ENCODE data around the gene KIF20B. TPM values are rescaled to one million over a fixed set of nuclear protein-coding genes. Genes with fewer than 3 reads are reported as not detected.

The KIF20B gene
- total RNA-seq, 1 experiment from 2014 or later, result 50.2 TPM

GRCh38 chr10:89652806-89653370 is 48.5 kb upstream of the KIF20B start:
- intact Hi-C loops (cut with micrococcal nuclease), result no loop called here
- ChIA-PET CTCF (no interaction called here), POLR2A (interaction anchor here (1.5 kb wide), 1 partner anchor 9 kb away, joined by 5 read pairs; no protein-coding TSS in a partner anchor), RAD21 (ENCODE audit: low non-redundant PET in 1 of 2, low total read pairs in 2 of 2, uncharacterized antibody in 2 of 2, unreplicated experiment in 2 of 2) (no interaction called here)
- TF ChIP-seq ZNF274 (IDR thresholded peaks at IDR 0.05; ENCODE audit: low read depth, low read length) (no peak), CEBPB (IDR thresholded peaks at IDR 0.05; ENCODE audit: low read depth) (no peak), FOSL1 (IDR thresholded peaks at IDR 0.05; ENCODE audit: low read depth) (no peak), EZH2 (IDR thresholded peaks at IDR 0.05) (no peak), EZH2phosphoT487 (IDR thresholded peaks at IDR 0.05; ENCODE audit: borderline replicate concordance) (no peak), SP1 (IDR thresholded peaks at IDR 0.05; ENCODE audit: low read depth) (no peak), SIN3A (IDR thresholded peaks at IDR 0.05; ENCODE audit: low read depth) (no peak)
- TF ChIP-seq, protein P1, sequence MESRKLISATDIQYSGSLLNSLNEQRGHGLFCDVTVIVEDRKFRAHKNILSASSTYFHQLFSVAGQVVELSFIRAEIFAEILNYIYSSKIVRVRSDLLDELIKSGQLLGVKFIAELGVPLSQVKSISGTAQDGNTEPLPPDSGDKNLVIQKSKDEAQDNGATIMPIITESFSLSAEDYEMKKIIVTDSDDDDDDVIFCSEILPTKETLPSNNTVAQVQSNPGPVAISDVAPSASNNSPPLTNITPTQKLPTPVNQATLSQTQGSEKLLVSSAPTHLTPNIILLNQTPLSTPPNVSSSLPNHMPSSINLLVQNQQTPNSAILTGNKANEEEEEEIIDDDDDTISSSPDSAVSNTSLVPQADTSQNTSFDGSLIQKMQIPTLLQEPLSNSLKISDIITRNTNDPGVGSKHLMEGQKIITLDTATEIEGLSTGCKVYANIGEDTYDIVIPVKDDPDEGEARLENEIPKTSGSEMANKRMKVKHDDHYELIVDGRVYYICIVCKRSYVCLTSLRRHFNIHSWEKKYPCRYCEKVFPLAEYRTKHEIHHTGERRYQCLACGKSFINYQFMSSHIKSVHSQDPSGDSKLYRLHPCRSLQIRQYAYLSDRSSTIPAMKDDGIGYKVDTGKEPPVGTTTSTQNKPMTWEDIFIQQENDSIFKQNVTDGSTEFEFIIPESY (IDR thresholded peaks at IDR 0.05; ENCODE audit: extremely low read depth, insufficient replicate concordance, low read length), result no peak
- TF ChIP-seq, protein P2, sequence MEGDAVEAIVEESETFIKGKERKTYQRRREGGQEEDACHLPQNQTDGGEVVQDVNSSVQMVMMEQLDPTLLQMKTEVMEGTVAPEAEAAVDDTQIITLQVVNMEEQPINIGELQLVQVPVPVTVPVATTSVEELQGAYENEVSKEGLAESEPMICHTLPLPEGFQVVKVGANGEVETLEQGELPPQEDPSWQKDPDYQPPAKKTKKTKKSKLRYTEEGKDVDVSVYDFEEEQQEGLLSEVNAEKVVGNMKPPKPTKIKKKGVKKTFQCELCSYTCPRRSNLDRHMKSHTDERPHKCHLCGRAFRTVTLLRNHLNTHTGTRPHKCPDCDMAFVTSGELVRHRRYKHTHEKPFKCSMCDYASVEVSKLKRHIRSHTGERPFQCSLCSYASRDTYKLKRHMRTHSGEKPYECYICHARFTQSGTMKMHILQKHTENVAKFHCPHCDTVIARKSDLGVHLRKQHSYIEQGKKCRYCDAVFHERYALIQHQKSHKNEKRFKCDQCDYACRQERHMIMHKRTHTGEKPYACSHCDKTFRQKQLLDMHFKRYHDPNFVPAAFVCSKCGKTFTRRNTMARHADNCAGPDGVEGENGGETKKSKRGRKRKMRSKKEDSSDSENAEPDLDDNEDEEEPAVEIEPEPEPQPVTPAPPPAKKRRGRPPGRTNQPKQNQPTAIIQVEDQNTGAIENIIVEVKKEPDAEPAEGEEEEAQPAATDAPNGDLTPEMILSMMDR (IDR thresholded peaks at IDR 0.05 in 2 of 3, conservative IDR thresholded peaks at IDR 0.05 in 1 of 3; ENCODE audit: borderline replicate concordance in 1 of 3, insufficient read depth in 1 of 3, low read depth in 2 of 3, low read length in 2 of 3), result no peak
- TF ChIP-seq, protein P3, sequence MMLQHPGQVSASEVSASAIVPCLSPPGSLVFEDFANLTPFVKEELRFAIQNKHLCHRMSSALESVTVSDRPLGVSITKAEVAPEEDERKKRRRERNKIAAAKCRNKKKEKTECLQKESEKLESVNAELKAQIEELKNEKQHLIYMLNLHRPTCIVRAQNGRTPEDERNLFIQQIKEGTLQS (IDR thresholded peaks at IDR 0.05), result no peak
- no peaks in the 10 kb centered on the region for H3K79me2 ChIP-seq (ENCODE audit: insufficient read depth, low read length)
- H3K27me3 ChIP-seq (ENCODE audit: insufficient read depth, low read length), result no peaks in the 10 kb centered on the region
- ATAC-seq, result no peak
- peaks cover 0 to 7% of the 10 kb centered on the region in 2 experiments; a peak in 1 of 4 replicates for H3K4me1 ChIP-seq (ENCODE audit: control insufficient read depth in 1 of 2, insufficient read depth in 2 of 2, low read length in 2 of 2)
- no peak overlapping the region for H3K27ac ChIP-seq (ENCODE audit: low read depth, low read length)
- no peak overlapping the region for H3K9ac ChIP-seq (ENCODE audit: low read length)
- DNase-seq (ENCODE audit: low read depth, low spot score), result no peak
- no peaks in the 10 kb centered on the region for H4K20me1 ChIP-seq (ENCODE audit: insufficient read depth)
- no peak overlapping the region for H3K4me2 ChIP-seq (ENCODE audit: low read length)
- no peak overlapping the region for H2AFZ ChIP-seq (ENCODE audit: low read depth, low read length, poor library complexity, severe bottlenecking)
- no peaks in the 10 kb centered on the region for H3K36me3 ChIP-seq (ENCODE audit: control insufficient read depth in 1 of 2, insufficient read depth in 2 of 2, low read length in 2 of 2)
- H3K4me3 ChIP-seq (replicated peaks in 1 of 2; ENCODE audit: low read depth in 1 of 2, low read length in 2 of 2), result no peak overlapping the region
- no TSS peak for BruUV-seq (replicated peaks)
- no peaks in the 10 kb centered on the region for H3K9me2 ChIP-seq (ENCODE audit: insufficient read depth)
- H3K9me3 ChIP-seq (ENCODE audit: control insufficient read depth in 1 of 2, insufficient read depth in 1 of 2, low read depth in 1 of 2, low read length in 2 of 2), result no peaks in the 10 kb centered on the region; a peak in 1 of 4 replicates
